HS-5 (cell line): ENCODE data around the gene PIGC.

Experiments used
- DNase-seq: peaks from one replicate; pipeline ENCODE4 v3.0.0-alpha.2; 2012; ENCODE audit warnings: low read depth

The PIGC gene

DNA sequence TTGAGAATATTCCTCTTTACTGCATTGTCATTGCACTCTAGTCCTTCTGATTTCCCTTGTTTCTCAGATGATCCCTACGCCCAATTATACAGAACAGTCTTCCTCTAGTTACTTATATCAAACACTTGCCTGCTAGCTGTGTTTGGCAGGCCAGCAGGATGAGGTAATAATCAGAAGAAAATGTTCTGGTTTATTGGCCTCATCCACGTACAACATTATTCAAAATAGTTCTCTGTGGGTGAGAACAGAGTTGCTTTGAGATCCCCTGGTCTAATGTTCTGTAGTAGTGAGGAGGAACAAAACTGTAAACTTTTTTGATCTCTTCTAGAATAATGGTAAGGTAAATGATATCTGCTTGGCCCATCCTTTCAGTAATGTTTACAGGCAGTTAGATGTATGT lies 45.7 kb downstream of the PIGC start:
- no peak for DNase-seq

DNA sequence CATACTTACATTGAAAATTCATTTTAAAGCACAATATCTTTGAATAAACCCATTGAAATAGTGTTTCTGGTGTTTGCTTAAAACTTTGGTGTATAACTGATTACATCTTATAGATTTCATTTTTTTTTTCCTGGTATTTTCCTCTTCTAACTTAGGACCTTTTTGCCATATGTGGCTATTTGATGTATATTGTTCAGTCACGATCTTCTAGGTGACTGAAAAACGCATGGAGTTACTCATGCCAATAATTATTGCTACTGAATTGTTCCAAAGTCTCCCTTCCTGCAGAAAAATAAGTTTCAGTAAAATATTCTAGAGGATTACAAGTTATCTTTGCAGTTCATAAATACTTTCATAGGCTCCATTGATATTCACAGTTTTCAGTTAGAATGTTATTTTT lies 46.2 kb downstream of the PIGC start:
- DNase-seq = no peak

- no peak for DNase-seq
These were observed 46.6 kb downstream of the PIGC start for GRCh38 chr1:172397221-172397620.

DNA sequence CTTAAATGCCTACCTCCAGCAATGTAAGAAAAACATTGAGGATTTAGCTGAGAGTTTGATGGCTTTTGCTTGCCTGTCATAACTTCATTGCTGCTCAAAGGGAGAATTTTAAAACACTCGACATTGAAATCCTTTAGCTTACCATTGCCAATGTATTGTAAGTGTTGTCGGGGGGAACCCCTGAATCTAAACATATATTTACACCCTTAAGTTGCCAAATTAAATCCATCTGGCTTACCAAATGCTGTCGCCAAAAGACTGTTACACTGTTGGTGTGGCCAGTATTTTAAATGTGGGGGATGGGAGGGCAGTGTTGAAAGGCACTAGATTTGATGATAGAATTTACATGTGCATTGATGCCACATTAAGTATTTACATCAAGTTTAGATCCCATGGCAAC lies 48.3 kb downstream of the PIGC start:
- no peak for DNase-seq

- DNase-seq = no peak
These were observed 49.1 kb downstream of the PIGC start for GRCh38 chr1:172394811-172395210.

GRCh38 chr1:172394141-172394751 lies 49.6 kb downstream of the PIGC start:
- no peak for DNase-seq

DNA sequence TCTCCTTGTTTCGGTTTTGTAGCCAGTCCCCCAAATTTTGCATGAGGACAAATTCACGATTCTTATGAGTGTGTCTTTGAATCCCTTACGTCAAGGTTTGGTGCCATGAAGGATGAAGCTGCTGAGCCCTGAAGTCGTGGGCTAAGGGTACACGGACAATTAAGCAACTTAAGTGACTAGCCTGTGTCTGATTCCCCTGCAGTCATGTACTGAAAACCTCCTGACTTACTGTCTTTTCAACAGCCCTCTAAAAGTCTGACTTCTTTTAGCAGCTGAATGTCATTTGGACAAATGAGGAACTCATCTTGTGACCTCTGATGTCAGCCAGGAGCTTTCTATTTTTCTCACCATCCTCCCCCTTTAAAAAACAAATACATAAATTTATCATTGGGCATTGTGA lies 50.5 kb downstream of the PIGC start:
- no peak for DNase-seq

DNA sequence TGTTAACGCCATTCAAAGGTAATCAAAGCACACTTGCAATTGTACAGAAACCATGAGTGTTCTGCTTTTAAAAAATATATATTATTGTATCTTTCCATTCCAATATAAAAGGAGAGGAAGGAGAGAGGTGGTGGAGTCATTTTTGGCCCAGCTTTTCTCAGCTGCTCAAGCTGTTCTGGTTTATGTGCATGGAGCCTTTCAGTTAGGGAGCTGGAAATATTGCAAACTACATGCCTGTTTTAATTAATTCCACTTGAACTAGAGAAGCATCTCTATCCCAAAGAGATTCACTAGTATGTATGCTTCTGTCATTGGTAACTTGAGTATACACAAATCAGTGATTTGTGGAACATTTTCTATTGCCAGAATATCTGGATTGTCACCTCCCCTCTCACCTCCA lies 51.9 kb downstream of the PIGC start:
- no peak for DNase-seq
